ENCODE data around the gene ARHGEF4.

The ARHGEF4 gene

DNA sequence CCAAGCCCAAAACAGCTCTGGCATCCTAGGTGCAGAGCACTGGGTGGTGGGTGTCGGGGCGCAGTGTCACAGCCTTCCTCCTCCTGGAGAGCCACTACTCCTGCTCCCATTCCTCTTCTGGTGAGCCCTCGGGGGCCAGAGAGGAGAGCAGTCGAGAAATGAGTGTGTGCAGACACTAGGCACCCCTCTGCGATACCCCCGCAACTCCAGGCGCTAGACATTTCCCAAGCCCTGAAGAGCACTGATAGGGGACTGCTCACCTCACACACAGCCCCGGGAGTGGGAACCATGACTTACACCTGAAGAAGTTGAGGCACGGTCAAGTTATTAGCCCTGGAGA is 202.4 kb downstream of the ARHGEF4 start:
- DNase-seq (ENCODE audit: low spot score) = no peak

GRCh38 chr2:131039535-131039907 is 202.8 kb downstream of the ARHGEF4 start:
- DNase-seq (ENCODE audit: low spot score) = no peak

DNA sequence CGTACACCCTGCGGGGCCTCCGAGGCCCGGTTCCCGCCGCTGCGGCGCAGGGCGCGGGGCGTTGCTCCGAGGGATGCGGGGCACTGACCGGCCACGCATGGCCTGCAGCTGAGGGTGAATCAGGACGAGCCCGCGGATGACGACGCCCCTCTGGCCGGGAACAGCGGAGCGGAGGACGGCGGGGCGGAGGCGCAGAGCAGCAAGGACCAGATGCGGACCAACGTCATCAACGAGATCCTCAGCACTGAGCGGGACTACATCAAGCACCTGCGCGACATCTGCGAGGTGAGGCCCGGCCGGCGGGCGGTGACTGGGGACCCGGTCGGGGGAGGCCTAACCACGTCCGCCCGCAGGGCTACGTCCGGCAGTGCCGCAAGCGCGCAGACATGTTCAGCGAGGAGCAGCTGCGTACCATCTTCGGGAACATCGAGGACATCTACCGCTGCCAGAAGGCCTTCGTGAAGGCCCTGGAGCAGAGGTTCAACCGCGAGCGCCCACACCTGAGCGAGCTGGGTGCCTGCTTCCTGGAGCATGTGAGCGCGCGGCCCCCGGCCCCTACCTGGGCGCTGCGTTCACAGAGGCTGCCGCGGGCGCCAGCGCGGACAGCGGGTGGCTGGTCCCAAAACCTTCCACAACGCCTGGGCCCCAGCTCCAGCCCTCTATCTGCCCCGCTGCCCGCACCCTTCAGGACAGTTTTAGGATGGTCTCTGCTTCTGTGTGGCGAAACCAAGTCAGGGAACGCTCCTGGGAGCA is 203.4 kb downstream of the ARHGEF4 start:
- no peak for DNase-seq (ENCODE audit: low spot score)

DNA sequence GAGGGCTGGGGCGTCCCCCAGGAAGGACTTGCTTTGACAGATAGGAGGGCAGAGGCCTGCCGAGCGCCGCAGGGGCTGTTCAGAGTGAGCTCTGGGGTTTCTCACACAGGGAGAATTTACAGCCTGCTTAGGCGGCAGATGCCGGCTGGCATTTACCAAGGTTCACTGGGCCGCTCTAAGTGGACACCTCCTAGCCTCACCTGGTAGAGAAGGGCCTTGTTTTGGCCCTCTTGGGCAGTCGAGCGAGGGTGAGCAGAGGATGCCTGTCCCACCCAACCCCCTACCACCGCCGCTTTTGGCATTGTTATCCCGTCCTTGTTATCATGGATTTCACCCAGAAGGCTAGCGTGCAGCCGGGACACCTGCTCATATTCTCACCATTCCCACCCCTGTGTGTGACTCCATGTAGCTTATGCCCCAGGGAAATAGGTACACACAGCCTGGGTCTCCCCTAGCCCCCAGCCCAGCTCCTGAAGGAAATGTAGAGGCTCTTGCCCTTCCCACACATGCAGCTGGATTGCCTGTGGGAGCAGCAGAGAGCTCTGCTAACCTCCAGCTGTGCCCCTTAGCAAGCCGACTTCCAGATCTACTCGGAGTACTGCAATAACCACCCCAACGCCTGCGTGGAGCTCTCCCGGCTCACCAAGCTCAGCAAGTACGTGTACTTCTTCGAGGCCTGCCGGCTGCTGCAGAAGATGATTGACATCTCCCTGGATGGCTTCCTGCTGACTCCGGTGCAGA is 204.1 kb downstream of the ARHGEF4 start:
- DNase-seq (ENCODE audit: low spot score) = no peak

- no peak for DNase-seq (ENCODE audit: low spot score)
These were observed 204.9 kb downstream of the ARHGEF4 start for GRCh38 chr2:131041402-131042147.

GRCh38 chr2:131042148-131042775 is 205.5 kb downstream of the ARHGEF4 start:
- DNase-seq (ENCODE audit: low spot score) = no peak

DNA sequence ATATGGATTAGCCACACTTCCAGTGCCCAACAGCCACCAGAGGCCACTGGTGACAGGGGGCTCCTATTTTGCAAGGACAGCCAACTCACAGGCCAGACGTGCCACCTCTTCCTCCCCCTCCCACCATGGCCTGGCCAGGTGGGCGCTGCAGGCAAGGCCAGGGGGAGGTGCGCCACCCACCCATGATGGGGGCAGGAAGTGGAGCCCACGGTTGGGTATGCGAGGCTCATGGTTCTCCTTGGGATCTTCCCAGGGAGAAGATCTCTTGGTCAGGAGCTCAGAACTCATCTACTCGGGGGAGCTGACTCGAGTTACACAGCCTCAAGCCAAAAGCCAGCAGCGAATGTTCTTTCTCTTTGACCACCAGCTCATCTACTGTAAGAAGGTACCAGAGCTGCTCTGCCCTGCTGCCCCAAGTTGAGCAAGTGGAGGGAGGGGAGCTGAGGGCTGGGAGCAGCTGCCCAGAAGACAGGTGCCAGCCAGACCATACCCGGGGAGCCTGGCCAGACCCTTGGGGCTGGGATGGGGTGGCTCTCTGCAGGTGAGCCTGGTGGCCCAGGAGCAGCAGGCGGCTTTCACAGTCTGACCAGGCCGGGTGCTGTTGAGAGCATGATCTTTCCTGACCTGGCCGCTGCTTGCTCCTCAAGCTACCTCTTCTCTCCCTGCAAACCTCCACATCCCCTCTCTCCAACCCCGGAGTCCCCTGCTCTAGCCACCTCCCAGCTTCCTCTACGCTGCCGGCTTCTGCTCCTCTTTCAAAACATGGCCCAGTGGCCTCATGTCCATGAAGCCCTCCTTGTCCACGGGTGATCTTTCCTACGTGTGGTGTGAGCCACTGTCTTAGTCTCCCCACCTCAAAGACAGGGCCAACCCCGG is 206.7 kb downstream of the ARHGEF4 start:
- peak; percentile 59 for DNase-seq (ENCODE audit: low spot score)

GRCh38 chr2:131044075-131044756 is 207.5 kb downstream of the ARHGEF4 start:
- DNase-seq (ENCODE audit: low spot score) = no peak

DNA sequence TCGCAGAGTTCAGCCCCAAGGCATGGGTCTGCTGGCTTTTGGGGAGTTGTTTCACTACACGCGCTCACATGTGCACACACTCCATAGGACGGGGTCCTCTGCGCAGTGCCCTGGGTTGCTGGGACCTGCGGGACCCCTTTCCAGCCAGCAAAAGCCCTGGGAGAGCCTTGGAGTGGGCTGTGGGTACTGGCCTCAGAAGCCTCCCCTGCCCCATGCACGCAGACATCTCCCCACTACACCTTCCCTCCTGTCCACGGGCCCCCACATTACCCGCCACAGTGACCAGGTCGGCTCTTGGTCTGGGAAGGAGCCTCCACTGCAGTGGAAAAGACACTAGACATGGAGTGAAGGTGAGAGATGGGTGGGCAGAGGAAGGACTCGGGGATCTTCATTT is 208.0 kb downstream of the ARHGEF4 start:
- no peak for DNase-seq (ENCODE audit: low spot score)

GRCh38 chr2:131045286-131046027 is 208.7 kb downstream of the ARHGEF4 start:
- peak; percentile 65 for DNase-seq (ENCODE audit: low spot score)

DNA sequence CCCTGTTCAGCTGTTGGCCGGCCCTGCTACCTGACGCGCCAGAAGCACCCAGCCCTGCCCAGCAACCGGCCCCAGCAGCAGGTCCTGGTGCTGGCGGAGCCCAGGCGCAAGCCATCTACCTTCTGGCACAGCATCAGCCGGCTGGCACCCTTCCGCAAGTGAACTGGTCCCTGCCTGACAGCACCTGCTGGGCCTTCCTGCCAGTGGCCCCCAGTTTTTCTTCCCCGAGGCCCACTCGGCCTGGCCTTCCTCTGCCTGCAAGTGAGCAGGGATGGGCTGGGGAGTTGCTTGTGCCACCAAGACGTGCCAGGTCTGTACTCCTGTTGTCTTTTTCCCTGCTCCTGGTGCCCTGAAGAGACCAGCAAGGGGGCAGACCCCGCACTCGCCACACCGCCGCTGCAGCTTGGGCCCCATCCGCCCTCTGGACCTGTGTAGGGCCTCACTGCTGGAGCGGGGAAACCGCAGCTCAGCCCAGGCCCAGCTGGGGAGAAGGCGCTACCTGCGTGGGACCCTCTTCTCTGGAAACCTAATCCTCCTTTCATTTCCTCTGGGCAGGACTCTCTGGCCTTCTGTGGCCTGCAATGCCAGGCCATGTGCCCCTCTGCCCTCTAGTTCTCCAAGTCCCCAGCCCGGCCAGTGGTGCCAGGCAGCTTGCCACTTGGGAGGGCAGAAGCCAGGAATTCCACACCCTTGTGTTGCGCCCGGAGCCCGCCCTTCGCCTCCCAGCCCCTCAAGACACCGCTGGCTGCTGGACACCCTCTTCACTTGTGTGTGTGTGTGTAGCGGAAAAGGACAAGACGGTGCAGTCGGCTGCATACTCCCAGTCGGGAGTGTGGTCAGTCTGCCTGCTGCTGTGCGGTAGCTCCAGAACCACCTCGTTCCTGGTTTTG is 209.6 kb downstream of the ARHGEF4 start:
- peak; percentile 65 for DNase-seq (ENCODE audit: low spot score)

DNA sequence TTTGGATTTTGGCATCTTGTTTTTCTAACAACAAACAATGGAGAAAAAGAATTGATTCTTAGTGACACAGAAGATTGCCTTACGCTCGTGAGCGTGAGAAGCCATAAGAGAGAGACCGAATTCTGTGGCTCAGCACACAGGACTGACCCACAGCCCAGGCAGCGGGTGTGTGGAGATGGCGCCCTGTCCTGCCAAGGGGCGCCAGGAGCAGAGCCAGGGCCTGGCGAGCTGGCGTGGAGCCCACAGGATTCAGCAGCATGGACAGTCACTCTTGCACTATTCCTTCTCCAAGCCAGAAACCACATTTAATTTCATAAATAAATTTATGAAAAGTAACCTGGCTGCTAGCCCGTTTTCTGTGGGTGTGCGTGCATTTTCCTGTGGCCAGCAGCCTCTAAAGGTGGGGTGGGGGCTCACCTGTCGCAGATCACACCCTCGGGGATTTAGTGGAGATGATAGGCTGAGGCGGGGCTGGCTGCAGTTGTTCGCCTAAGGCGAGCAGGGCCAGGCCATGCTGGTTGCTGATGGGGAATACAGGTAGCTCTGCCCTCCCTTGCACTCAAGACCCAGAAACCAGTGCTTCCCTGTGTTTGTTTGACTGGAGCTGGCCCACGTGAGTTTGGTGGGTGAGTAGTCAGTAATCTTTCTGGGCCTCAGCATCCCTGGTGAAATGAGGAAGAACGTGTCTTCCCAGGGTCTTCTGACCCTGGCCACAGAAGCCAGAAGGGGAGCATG is 210.4 kb downstream of the ARHGEF4 start:
- DNase-seq (ENCODE audit: low spot score) = no peak

- DNase-seq (ENCODE audit: low spot score) = no peak
These were observed 211.3 kb downstream of the ARHGEF4 start for GRCh38 chr2:131047920-131048560.

- no peak for DNase-seq (ENCODE audit: low spot score)
These were observed 211.9 kb downstream of the ARHGEF4 start for GRCh38 chr2:131048641-131049040.

GRCh38 chr2:131049150-131049718 is 212.5 kb downstream of the ARHGEF4 start:
- DNase-seq (ENCODE audit: low spot score) = no peak

DNA sequence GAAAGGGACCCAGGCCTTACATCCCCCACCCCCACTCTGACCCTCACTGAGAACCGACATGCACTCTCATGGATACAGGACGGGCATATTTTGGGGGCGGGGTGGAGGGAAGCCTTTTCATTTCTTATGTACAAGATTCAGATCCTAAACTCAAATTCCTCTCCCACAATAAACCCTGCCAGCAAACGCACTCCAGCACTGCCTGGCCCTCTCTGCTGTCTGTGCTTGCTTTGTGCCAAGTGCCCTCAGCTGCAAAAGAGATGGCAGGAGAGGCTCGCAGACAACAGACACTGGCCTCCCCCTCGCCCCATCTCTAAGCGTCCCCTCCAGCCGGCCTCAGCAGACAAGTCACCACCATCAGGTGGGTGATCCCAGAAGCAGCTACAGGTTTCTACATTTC is 214.2 kb downstream of the ARHGEF4 start:
- no peak for DNase-seq (ENCODE audit: low spot score)

DNA sequence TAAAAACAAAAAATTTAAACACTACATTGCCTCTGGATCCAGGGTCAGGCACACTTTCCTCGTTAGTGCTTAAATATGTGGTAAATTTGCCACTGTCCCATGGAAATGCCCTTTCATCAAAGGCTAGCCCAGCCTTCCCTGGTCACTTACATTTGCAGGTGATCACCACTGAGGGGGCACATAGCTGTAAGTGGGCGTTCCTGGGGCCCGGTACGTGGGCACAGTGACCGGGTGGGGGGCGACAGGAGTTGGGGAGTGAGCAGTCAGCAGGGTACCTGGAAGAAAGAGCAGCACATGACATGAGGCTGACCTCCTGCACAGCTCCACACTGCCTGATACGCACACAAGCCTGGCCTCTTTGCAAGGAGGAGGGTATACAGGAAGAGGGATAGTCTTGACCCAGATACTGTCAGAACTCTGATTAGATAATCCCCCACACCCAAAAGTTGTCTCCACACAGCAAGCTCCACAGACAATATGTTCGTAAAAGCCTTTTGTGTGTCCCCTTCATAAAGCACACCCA is 216.1 kb downstream of the ARHGEF4 start:
- no peak for DNase-seq (ENCODE audit: low spot score)

Measured in left forelimb (tissue), 1 donor.